Uterus (tissue), 4 donors: Measurements from ENCODE around the gene STOML1. TPM values are rescaled to one million over a fixed set of nuclear protein-coding genes. Genes with fewer than 3 reads are reported as not detected.

ENCODE experiments used
- DNase-seq, 2 donors: peaks; one replicate each; pipeline ENCODE4 v3.0.0-alpha.2; 2019 to 2020
- H3K27ac ChIP-seq, 2 donors: fragments of 200-600 bp; sonication (generic); 1 replicate in 1 of 2; 2 replicates in 1 of 2; pipeline ENCODE4 v1.5.1; 2016 to 2018
- H3K27me3 ChIP-seq, 2 donors: fragments of 200-600 bp; sonication (generic); one replicate each; pipeline ENCODE4 v1.5.1; 2018 to 2019; ENCODE audit warnings: control low read depth in 1 of 2
- H3K36me3 ChIP-seq, 2 donors: fragments of 200-600 bp; sonication (generic); one replicate each; pipeline ENCODE4 v1.5.1; 2019; ENCODE audit warnings: control low read depth in 1 of 2
- H3K4me1 ChIP-seq, 2 donors: fragments of 200-600 bp; sonication (generic); one replicate each; pipeline ENCODE4 v1.5.1; 2018 to 2019; ENCODE audit warnings: control low read depth in 1 of 2
- H3K4me3 ChIP-seq, 2 donors: fragments of 200-600 bp; sonication (generic); 1 replicate in 1 of 2; 2 replicates in 1 of 2; pipeline ENCODE4 v1.5.1; 2018 to 2019; ENCODE audit warnings: mild to moderate bottlenecking in 1 of 2
- H3K9me3 ChIP-seq, 2 donors: fragments of 200-600 bp; sonication (generic); one replicate each; pipeline ENCODE4 v1.5.1; 2019; ENCODE audit warnings: control low read depth in 1 of 2
- CTCF ChIP-seq, 4 experiments: fragments of 200-600 bp in 2 of 4; fragments of 450-650 bp in 2 of 4; sonication (generic) in 2 of 4; IDR thresholded peaks; one replicate each; pipeline ENCODE4 v1.5.1; 2016 to 2019; ENCODE audit warnings: antibody characterized with exemption in 4 of 4, mild to moderate bottlenecking in 2 of 4, moderate library complexity in 1 of 4
- POLR2A ChIP-seq, 2 donors: fragments of 450-650 bp; IDR thresholded peaks; one replicate each; pipeline ENCODE4 v1.6.1; 2016; ENCODE audit warnings: antibody characterized with exemption in 2 of 2, mild to moderate bottlenecking in 1 of 2, moderate library complexity in 1 of 2
- intact Hi-C: fragments of 100-400 bp; cut with DNase I; formaldehyde crosslinking; loops from one replicate; pipeline ENCODE4 v1.15.1; 2023; ENCODE audit warnings: low total_unique reads
- total RNA-seq, 4 donors: library from RNA; depleted of rRNA in 3 of 4; stranded (reverse); fragments of >200 nt in 3 of 4; gene quantifications; one replicate each; pipeline versions ENCODE4 v1.1.0 to v1.2.4, GENCODE V29; 2014 to 2023
- donor health status: DM: yes; HTN: yes; CAD: no.

Gene STOML1
- total RNA-seq, 4 donors from 2014 or later = 4.4 to 16.6 (median 8.3) TPM

GRCh38 chr15:74035121-74036017, 43.3 kb upstream of the STOML1 start:
- no peak for DNase-seq
- intact Hi-C loops = loop anchor here (10.0 kb wide), 1 partner anchor 61 kb away; no protein-coding TSS in a partner anchor
- Histone ChIP-seq H3K36me3 (no peaks in the 10 kb centered on the region), H3K4me1 (peaks cover 0 to 9% of the 10 kb centered on the region in 2 donors), H3K4me3 (no peak overlapping the region), H3K27me3 (no peaks in the 10 kb centered on the region), H3K27ac (no peak overlapping the region), H3K9me3 (no peaks in the 10 kb centered on the region)
- TF ChIP-seq CTCF (IDR thresholded peaks at IDR 0.05) (no peak), POLR2A (IDR thresholded peaks at IDR 0.05) (no peak)

- Histone ChIP-seq H3K36me3 (no peaks in the 10 kb centered on the region), H3K4me3 (no peak overlapping the region), H3K4me1 (peaks cover 0 to 7% of the 10 kb centered on the region in 2 donors), H3K27ac (no peak overlapping the region), H3K27me3 (no peaks in the 10 kb centered on the region), H3K9me3 (no peaks in the 10 kb centered on the region)
- DNase-seq = no peak
- intact Hi-C loops = loop anchor here (10.0 kb wide), 1 partner anchor 59 kb away; no protein-coding TSS in a partner anchor
- TF ChIP-seq POLR2A (IDR thresholded peaks at IDR 0.05) (no peak), CTCF (IDR thresholded peaks at IDR 0.05) (no peak)
Observed at GRCh38 chr15:74034206-74034755, 42.2 kb upstream of the STOML1 start.

- TF ChIP-seq CTCF (IDR thresholded peaks at IDR 0.05) (no peak), POLR2A (IDR thresholded peaks at IDR 0.05) (no peak)
- no peaks in the 10 kb centered on the region for H3K36me3 ChIP-seq
- H3K4me3 ChIP-seq = no peak overlapping the region
- H3K4me1 ChIP-seq = peaks cover 0 to 3% of the 10 kb centered on the region in 2 donors
- H3K27ac ChIP-seq = peak overlapping the region in 1 of 2 donors; percentile 0
- H3K9me3 ChIP-seq = no peaks in the 10 kb centered on the region
- H3K27me3 ChIP-seq = no peaks in the 10 kb centered on the region
- DNase-seq = peak in 1 of 2 donors; percentile 11
- intact Hi-C loops = loop anchor here (10.0 kb wide), 1 partner anchor 58 kb away; no protein-coding TSS in a partner anchor
Observed at GRCh38 chr15:74032606-74033561, 40.8 kb upstream of the STOML1 start.

- TF ChIP-seq POLR2A (IDR thresholded peaks at IDR 0.05) (no peak), CTCF (IDR thresholded peaks at IDR 0.05) (no peak)
- H3K9me3 ChIP-seq = no peaks in the 10 kb centered on the region
- no peaks in the 10 kb centered on the region for H3K36me3 ChIP-seq
- no peaks in the 10 kb centered on the region for H3K27me3 ChIP-seq
- intact Hi-C loops = loop anchor here (10.0 kb wide), 1 partner anchor 57 kb away; no protein-coding TSS in a partner anchor
- no peak for DNase-seq
- H3K27ac ChIP-seq = no peak overlapping the region
- no peak overlapping the region for H3K4me3 ChIP-seq
- peaks cover 0 to 7% of the 10 kb centered on the region in 2 donors for H3K4me1 ChIP-seq
Observed at GRCh38 chr15:74032046-74032445, 40.0 kb upstream of the STOML1 start.
